ENCODE data around the gene CGA. TPM values are rescaled to one million over a fixed set of nuclear protein-coding genes. Genes with fewer than 3 reads are reported as not detected.
A peak's percentile ranks its signal among the peaks of the same experiment; 100 is the strongest.

CGA gene
- total RNA-seq, 1 experiment from 2014 or later: not detected

DNA sequence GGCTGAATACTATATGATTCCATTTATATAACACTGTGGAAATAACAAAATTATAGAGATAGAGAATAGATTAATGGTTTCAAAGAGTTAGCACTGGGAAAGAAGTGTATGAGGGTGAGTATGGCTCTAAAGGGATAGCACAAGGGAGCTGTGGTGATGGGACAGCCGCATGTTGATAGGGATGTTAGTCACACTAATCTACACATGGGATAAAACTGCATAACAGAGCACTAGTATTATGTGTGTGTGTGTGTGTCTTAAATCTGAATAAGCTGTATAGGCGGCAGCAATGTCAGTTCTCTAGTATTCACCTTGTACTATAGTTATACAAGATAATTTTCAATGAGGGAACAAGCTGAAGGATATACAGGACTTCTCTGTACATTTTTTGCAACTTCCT lies 5.8 kb downstream of the CGA start:
- DNase-seq (ENCODE audit: low read depth): no peak

GRCh38 chr6:87088076-87088475 lies 6.8 kb downstream of the CGA start:
- DNase-seq (ENCODE audit: low read depth): no peak

DNA sequence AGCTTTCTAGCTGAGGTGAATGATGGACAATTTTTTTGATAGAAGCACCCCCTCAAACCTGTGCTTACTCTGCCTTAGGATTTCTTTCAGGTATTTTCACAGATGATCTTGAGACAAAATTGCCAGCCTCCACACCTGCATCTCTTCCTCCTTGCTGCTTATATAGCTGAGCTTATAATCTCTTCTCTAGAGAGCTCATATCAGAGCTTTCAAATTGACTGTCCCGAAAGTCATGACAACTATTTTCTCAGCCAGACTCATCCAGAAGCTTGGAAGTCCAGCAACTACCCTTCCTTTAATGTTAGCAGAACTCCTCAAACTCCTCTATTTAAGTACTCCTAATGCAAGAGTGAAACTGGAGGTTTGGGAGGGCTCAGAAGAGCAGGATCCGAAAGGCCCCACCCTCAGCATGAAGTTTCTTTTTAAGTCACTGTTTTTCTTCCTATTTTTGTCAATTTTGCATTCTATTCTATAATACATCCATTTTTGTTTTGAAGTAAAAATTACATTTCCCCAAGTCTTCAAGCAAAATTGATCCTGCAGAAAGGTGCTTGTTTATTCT lies 12.7 kb downstream of the CGA start:
- DNase-seq (ENCODE audit: low read depth): no peak

GRCh38 chr6:87078983-87079616 lies 15.8 kb downstream of the CGA start:
- peak; percentile 59 for DNase-seq (ENCODE audit: low read depth)

GRCh38 chr6:87075168-87075567 lies 19.7 kb downstream of the CGA start:
- no peak for DNase-seq (ENCODE audit: low read depth)

DNA sequence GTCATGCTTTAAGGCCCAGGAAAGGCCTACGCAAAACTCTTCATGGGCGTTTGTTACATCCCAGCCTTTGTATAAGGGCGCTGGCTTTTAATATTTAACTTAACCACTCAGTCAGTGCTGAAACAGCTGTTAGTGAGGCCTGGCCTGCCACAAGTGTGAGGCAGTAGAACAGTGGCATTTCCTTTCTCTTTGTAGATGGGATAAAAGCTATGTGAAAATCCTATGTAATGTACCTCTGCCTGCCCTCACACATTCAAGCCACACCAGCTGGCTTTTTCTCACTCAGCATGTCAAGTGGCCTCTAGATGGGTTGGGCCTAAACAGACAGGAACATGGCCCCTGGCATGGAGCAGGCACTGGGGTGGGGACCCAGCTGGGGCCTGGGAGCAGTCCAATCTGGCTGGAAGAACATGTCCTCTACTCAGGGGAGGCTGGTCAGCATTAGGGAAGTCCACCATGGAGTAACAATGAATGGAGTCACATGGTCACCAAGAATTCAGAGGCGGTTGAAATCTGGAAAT lies 20.7 kb downstream of the CGA start:
- no peak for DNase-seq (ENCODE audit: low read depth)

DNA sequence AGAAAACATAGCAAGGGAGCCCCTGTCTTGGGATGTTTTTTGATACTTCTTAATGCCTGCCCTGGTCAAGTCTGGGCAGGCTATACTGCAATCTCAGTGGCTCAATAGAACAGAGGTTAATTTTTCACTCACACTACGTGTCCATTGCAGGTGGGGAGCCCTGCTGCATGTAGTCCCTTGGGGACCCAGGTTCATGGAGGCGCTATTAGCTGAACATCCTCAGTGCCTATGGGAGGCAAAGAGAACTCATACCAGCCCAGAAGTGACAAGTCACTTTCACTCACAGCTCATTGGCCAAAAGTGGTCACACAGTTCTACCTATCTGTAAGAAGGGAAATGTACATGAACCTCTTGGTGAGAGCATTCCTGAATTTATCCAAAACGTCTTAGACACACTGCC lies 23.2 kb downstream of the CGA start:
- DNase-seq (ENCODE audit: low read depth): no peak

GRCh38 chr6:87070741-87071140 lies 24.2 kb downstream of the CGA start:
- DNase-seq (ENCODE audit: low read depth): no peak

DNA sequence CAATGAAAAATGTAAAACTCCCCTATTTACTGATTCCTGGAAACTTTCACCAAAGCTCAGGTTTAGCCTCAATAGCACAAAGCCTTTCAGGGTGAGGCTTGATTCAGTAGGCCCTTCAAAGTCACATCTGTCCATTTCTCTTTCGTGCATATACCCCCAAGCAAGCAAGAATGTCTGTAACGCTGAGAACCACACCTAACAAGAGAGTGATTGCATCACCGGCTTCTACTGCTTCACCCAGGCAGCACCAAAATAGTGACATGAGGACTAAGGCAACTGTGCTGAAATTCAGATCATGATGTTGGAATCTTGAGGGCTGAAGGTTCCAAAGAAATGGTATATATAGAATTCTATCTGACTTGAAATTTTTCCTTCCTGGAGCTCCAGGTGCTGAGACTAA lies 26.1 kb downstream of the CGA start:
- DNase-seq (ENCODE audit: low read depth): no peak

GRCh38 chr6:87066449-87067333 lies 28.2 kb downstream of the CGA start:
- peak; percentile 57 for DNase-seq (ENCODE audit: low read depth)

- no peak for DNase-seq (ENCODE audit: low read depth)
These were observed 29.8 kb downstream of the CGA start for GRCh38 chr6:87065117-87065516.

- DNase-seq (ENCODE audit: low read depth): no peak
These were observed 35.0 kb downstream of the CGA start for GRCh38 chr6:87059943-87060342.

- DNase-seq (ENCODE audit: low read depth): no peak
These were observed 40.6 kb downstream of the CGA start for GRCh38 chr6:87054143-87054833.

DNA sequence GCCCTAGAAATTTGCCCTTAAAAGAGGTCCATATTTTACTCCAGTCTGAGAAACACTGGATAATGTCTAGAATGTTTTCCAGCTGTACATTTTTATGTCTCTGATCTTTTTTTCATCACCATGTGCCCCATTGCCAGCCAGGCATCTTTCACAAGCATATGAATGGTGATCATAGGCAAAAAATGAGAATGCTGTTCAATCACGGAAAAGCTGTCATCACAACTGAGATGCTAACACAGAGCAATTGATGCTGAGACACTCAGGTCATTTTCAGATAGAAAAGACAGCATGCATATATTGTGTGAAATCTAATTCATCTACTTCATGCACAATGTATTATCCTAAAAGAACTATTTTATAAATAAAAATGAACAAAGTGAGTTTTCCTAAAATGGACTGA lies 41.6 kb downstream of the CGA start:
- no peak for DNase-seq (ENCODE audit: low read depth)

- no peak for DNase-seq (ENCODE audit: low read depth)
These were observed 45.1 kb downstream of the CGA start for GRCh38 chr6:87049779-87050178.

- DNase-seq (ENCODE audit: low read depth): no peak
These were observed 49.3 kb downstream of the CGA start for GRCh38 chr6:87045521-87046075.

GRCh38 chr6:87040729-87041128 lies 54.2 kb downstream of the CGA start:
- DNase-seq (ENCODE audit: low read depth): no peak

All from LHCN-M2 (cell line).